Measurements from ENCODE around the gene LRFN5. TPM values are rescaled to one million over a fixed set of nuclear protein-coding genes. Genes with fewer than 3 reads are reported as not detected.

Gene LRFN5
- total and polyA plus RNA-seq, 9 of the 15 experiments (the other 6 are each of a cell fraction or from before 2014, with no cell fraction given): 0.01 to 0.27 (median 0.09) TPM; not detected in 1

DNA sequence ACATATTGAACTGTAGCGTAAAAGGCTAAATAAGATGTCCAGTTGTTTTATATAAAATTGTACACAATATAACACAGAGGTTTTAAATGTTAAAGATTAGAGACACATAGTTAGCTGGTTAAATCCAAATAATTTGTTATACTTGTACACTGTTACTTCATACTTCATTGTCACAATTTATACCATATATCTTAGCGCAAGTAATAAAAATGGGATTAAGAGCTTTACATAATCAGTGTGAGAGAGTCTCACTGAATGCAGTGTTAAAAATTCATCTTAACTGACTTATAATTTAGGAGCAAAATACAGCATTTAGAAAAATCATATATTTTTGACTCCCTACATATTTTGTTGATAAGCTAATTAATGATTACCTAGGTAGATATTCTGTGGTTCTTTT lies 36.1 kb downstream of the LRFN5 start:
- intact Hi-C loops (cut with micrococcal nuclease): no loop called here
- BruUV-seq (replicated peaks): no TSS peak
- 0% methylated on average over 1 of the region's 2 CpGs for WGBS (ENCODE audit: insufficient coverage, low coverage, missing lambda C conversion rate)
- Histone ChIP-seq H3K9me3 (replicated peaks; ENCODE audit: control insufficient read depth, insufficient read depth, low read depth, low read length) (no peaks in the 10 kb centered on the region), H3K4me3 (no peak overlapping the region), H2AFZ (ENCODE audit: low read depth, low read length) (no peak overlapping the region), H3K79me2 (ENCODE audit: control insufficient read depth, insufficient read depth, low read length) (no peaks in the 10 kb centered on the region), H3K9me1 (ENCODE audit: control insufficient read depth, insufficient read depth, low read length) (no peaks in the 10 kb centered on the region), H4K20me1 (replicated peaks; ENCODE audit: control insufficient read depth, insufficient read depth, low read length) (no peaks in the 10 kb centered on the region), H3K9ac (ENCODE audit: insufficient read depth in 1 of 2, low read depth in 2 of 2, low read length in 2 of 2) (no peak overlapping the region), H3K4me2 (ENCODE audit: insufficient read depth, low read length) (no peak overlapping the region), H3K4me1 (replicated peaks in 1 of 2; ENCODE audit: control insufficient read depth in 2 of 2, insufficient read depth in 2 of 2, low read length in 2 of 2) (no peaks in the 10 kb centered on the region), H3K27me3 (ENCODE audit: control insufficient read depth in 2 of 2, insufficient read depth in 2 of 2, low read length in 2 of 2) (no peaks in the 10 kb centered on the region), H3K27ac (ENCODE audit: extremely low read depth, low read depth, low read length) (no peak overlapping the region), H3K36me3 (ENCODE audit: control insufficient read depth, insufficient read depth, low read length) (no peaks in the 10 kb centered on the region)
- DNase-seq (ENCODE audit: extremely low read depth in 1 of 4, low spot score in 3 of 4) (no peak), ATAC-seq (no peak), FAIRE-seq (no peak)
- in situ Hi-C loops (cut with MboI): no loop called here
- TF ChIP-seq, protein P1, sequence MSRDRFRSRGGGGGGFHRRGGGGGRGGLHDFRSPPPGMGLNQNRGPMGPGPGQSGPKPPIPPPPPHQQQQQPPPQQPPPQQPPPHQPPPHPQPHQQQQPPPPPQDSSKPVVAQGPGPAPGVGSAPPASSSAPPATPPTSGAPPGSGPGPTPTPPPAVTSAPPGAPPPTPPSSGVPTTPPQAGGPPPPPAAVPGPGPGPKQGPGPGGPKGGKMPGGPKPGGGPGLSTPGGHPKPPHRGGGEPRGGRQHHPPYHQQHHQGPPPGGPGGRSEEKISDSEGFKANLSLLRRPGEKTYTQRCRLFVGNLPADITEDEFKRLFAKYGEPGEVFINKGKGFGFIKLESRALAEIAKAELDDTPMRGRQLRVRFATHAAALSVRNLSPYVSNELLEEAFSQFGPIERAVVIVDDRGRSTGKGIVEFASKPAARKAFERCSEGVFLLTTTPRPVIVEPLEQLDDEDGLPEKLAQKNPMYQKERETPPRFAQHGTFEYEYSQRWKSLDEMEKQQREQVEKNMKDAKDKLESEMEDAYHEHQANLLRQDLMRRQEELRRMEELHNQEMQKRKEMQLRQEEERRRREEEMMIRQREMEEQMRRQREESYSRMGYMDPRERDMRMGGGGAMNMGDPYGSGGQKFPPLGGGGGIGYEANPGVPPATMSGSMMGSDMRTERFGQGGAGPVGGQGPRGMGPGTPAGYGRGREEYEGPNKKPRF (IDR thresholded peaks at IDR 0.05; ENCODE audit: low read depth, low read length): no peak
- TF ChIP-seq TBL1XR1 (IDR thresholded peaks at IDR 0.05; ENCODE audit: low read length in 2 of 2): no peak
- CTCF ChIA-PET (ENCODE audit: low intra/inter-chr PET ratio): no interaction called here
- POLR2A ChIA-PET: no interaction called here

DNA sequence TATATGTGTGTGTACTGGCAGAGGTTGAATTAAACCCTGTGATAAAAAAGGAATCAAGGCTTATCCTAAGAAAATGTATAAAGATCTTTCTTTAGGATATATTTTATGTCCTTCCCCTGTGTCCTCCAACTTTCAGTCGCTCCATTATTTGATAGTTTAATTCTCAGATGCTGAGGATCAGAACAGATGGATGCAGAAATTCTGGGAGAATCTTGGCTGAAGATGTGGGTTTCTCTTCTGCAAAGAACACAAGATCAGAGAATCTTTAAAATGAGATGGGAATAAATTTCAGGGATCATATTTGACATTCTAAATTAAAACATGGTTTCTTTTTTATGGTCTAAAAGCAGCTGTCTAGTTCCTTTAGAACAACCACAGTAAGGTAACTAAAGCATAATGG lies 37.9 kb downstream of the LRFN5 start:
- CTCF ChIA-PET (ENCODE audit: low intra/inter-chr PET ratio): no interaction called here
- Histone ChIP-seq H3K4me1 (replicated peaks in 1 of 2; ENCODE audit: control insufficient read depth in 2 of 2, insufficient read depth in 2 of 2, low read length in 2 of 2) (no peaks in the 10 kb centered on the region), H3K9ac (ENCODE audit: insufficient read depth in 1 of 2, low read depth in 2 of 2, low read length in 2 of 2) (no peak overlapping the region), H2AFZ (ENCODE audit: low read depth, low read length) (no peak overlapping the region), H3K27me3 (ENCODE audit: control insufficient read depth in 2 of 2, insufficient read depth in 2 of 2, low read length in 2 of 2) (no peaks in the 10 kb centered on the region), H3K9me1 (ENCODE audit: control insufficient read depth, insufficient read depth, low read length) (no peaks in the 10 kb centered on the region), H3K79me2 (ENCODE audit: control insufficient read depth, insufficient read depth, low read length) (no peaks in the 10 kb centered on the region), H3K9me3 (replicated peaks; ENCODE audit: control insufficient read depth, insufficient read depth, low read depth, low read length) (no peaks in the 10 kb centered on the region), H3K4me3 (no peak overlapping the region), H3K4me2 (ENCODE audit: insufficient read depth, low read length) (no peak overlapping the region), H4K20me1 (replicated peaks; ENCODE audit: control insufficient read depth, insufficient read depth, low read length) (no peaks in the 10 kb centered on the region), H3K27ac (ENCODE audit: extremely low read depth, low read depth, low read length) (no peak overlapping the region), H3K36me3 (ENCODE audit: control insufficient read depth, insufficient read depth, low read length) (no peaks in the 10 kb centered on the region)
- intact Hi-C loops (cut with micrococcal nuclease) (no loop called here), in situ Hi-C loops (cut with MboI) (no loop called here)
- no TSS peak for BruUV-seq (replicated peaks)
- DNase-seq (ENCODE audit: extremely low read depth in 1 of 4, low spot score in 3 of 4): no peak
- no peak for FAIRE-seq
- ATAC-seq: no peak
- 0% methylated on average over 1 of the region's 1 CpG for WGBS (ENCODE audit: insufficient coverage, low coverage, missing lambda C conversion rate)
- POLR2A ChIA-PET: no interaction called here
- TF ChIP-seq NELFE (IDR thresholded peaks at IDR 0.05; ENCODE audit: insufficient read depth, insufficient read length) (no peak), ZNF589 (CRISPR knock-in tag; IDR thresholded peaks at IDR 0.05; ENCODE audit: low read depth) (no peak)

Data from K562 (cell line).